DMS53 (cell line): Measurements from ENCODE around the gene DCBLD2.

Experiments used
- DNase-seq: peaks from one replicate; lab custom pipeline; 2025; lab: John Stamatoyannopoulos, UW

DCBLD2 gene

GRCh38 chr3:98766924-98767323 lies 134.6 kb downstream of the DCBLD2 start:
- DNase-seq = no peak

DNA sequence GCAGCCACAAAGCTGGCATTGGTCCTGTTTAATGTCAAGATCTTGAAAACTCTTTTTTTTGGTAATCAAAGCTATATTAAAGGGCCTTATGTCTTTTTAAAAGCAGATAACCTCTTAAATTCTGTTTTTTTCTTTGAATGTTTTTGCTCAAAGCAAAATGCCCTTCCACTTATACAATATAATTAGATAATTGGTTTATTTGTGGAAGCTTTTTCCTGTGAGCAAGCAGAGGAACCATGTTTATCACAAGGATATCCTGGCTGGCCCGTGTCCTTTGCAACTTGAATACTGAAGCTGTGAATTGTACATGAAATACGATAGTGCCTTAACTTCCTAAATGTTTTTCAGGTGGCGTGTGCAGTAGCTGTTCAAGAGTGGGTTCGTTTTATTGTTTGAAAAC lies 135.8 kb downstream of the DCBLD2 start:
- DNase-seq = no peak

- DNase-seq = no peak
Observed at GRCh38 chr3:98764472-98764884, 137.0 kb downstream of the DCBLD2 start.

GRCh38 chr3:98763819-98764418 lies 137.6 kb downstream of the DCBLD2 start:
- no peak for DNase-seq

DNA sequence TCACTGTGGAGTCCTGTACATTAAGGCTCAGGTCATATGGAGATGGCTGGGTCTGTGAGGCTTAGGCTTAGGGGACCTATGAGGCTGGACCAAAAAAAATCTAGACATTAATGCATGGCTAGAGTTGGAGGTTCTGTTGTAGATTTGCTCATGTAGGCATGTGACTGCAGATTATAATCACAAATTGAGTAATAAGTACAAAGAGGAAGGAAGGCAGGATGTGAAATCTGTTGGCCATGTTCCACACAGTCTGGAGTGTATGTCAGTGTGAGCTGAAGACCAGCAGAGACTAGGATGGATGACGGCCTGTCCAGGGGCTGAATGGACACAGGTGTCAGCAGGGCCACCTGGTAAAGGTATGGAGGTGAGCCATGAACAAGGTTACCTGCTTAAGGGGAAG lies 138.4 kb downstream of the DCBLD2 start, which contains the start of gene ST3GAL6:
TSS of gene ST3GAL6 (plus strand) at position 265 of the 400 bp plus-strand sequence. CDS start 5,101 bp downstream, outside the sequence.
- no peak for DNase-seq

DNA sequence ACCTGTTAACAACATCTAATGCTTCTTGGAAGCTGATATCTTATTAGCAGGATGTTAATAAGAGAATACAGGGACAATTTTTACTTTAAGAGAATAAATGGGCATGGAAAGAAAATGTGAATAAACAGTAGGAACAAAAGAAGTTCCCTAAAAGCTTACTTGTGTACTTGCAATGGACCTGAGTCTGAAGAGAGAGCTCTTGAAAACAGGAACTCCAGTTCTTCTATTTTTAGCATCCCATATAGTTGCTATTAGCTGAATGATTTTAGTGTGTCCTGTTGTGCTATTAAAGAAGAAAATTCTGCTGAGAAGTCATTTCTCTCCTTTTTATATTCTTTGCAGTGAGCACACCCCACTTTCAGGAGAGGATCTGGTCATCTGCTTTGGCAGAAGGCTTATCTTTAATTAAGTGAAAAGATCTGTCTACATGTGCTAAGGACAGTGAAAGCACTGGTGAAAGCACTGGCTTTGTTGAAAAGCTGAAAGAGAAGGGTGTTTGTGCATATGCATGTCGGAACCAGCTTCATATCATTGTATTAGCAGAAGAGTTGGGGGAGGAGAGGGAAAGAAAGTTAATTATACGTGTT lies 139.8 kb downstream of the DCBLD2 start:
- no peak for DNase-seq

- no peak for DNase-seq
Observed at GRCh38 chr3:98759629-98760028, 141.9 kb downstream of the DCBLD2 start.

DNA sequence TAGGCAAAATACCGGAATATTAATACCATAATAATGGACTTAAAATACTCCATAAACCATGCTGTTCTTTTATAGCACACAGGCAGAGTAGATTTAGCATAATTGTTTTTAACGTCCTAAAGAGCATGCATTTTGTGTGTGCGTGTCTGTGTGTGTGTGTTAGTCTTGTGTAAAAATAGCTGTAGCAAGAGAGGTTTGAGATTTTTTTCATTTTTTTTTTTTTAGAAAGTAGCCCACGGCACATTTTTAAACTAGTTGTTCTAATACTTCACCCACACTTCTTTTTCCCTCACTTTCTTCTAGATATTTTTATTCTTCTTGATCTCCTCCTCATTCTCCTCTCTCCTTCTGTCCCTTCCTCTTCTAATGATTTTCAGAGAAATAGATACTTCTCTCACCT lies 145.9 kb downstream of the DCBLD2 start:
- DNase-seq = no peak

DNA sequence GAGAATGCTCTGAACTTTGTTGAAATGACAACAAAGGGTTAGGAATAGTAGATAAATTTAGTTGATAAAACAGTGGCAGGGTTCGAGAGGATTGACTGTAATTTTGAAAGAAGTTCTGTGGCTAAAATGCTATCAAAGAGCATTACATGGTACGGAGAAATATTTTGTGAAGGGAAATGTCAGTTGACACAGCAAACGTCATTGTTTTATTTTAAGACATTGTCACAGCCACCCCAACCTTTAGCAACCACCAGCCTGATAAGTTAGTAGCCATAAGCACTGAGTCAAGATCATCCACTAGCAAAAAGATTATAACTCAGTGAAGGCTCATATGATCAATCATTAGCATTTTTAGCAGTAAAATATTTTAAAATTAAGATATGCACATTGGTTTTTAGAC lies 147.0 kb downstream of the DCBLD2 start:
- no peak for DNase-seq

GRCh38 chr3:98750276-98750919 lies 151.1 kb downstream of the DCBLD2 start:
- DNase-seq = no peak

DNA sequence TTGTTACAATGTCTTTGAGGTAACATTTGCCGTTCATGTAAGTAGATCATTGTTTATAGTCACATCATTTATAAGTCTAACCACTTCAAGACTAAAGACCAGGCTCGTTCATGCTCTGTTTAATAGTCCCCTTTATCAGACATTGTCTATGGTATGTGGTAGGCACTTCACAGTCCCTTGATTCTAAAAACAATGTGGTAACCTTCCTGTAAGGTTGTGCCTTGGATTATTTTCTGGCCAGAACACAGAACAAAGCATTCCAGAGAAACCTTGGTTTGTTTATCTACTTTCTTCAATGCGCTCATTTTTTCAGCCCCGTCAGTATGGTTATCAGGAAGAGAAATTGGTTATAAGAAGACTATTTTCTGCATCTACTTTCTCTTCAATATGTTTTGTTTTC lies 154.6 kb downstream of the DCBLD2 start:
- DNase-seq = no peak

DNA sequence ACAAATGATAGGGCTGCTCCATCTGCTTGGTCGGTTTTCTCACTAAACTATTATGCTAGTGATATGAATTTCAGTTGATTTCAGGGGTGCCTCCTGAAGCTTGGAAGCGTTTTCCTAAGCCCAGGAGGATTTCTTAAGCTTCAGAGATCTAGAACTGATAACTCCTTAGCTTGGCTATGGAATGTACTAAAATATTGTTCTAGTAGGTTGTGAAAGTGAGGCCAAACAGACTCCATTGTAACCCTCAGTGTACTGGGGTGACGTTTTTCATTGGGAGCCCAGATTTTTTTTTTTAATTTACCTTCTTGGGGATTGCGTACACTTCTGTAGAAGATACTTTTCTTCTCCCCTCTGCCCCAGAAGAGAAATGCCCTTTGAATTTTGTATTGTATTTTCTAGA lies 155.4 kb downstream of the DCBLD2 start:
- no peak for DNase-seq
